ENCODE measurements around the gene CRYAA.
"Not testable (repeated sequence)": the region's sequence is repeated elsewhere in the genome, so short reads cannot be mapped to it uniquely, and the experiment has no call there.

Gene CRYAA, protein sequence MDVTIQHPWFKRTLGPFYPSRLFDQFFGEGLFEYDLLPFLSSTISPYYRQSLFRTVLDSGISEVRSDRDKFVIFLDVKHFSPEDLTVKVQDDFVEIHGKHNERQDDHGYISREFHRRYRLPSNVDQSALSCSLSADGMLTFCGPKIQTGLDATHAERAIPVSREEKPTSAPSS

DNA sequence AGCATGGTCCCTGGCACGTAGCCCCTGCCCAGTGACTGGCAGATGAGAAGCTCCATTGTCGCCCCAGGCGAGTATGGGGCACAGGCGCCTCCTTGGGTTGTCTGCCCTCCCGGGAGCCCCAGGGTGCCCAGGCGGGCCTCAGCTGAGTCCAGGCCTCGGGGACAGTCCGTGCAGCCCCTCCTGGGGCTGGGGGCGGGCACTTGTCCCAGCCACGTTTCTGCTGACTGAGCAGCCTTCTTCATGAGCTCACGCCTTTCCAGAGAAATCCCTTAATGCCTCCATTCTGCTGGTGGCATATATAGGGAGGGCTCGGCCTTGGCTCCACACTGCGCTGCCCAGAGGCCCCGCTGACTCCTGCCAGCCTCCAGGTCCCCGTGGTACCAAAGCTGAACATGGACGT is at the start of gene CRYAA:
Gene CRYAA (plus strand): TSS at position 301 of the 400 bp plus-strand sequence. CDS start 92 bp downstream, at position 393.
- not testable (repeated sequence) for H3K4me3 ChIP-seq (ENCODE audit: low read depth, low read length); DNase-seq (ENCODE audit: low read depth)

DNA sequence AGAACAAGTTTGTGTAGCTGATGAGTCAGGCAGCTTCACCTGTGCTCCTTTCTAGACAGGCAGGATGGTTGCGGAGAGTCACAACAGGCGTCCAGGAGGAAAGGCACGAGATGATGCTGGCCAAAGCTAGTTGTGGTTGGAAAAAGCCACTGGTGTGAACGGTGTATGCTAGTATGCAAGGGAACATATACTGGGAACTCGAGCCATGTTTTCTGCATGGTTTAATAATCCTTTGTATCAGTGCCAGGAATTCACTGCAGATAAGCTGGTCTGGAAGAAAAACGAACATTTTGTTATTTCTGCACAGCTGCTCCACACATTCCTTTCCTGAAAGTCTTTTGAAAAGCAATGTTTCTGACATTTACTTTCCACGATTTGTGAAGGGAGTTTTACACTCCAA is 38.7 kb upstream of the CRYAA start:
- not testable (repeated sequence) for H3K4me3 ChIP-seq (ENCODE audit: low read depth, low read length); DNase-seq (ENCODE audit: low read depth)

DNA sequence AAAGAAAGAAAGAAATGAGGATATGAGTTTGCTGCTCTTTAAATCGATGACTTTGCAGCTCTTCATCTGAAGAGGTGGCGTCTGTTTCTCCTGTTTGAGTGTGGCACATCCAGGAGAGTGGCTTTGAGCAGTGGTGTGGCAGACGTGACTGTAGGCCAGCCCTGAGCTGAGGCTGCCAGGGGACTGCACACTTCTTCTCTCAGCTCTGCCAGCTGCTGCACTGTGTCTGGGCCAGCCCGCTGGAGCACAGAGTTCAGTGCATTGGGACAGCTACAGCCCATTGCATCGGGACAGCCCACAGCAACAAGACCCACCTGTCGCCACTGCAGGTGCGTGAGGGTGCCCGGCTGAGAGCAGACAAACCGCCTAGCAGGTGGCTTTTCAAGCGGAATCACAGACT is 34.3 kb upstream of the CRYAA start:
- H3K4me3 ChIP-seq (ENCODE audit: low read depth, low read length); DNase-seq (ENCODE audit: low read depth): not testable (repeated sequence)

DNA sequence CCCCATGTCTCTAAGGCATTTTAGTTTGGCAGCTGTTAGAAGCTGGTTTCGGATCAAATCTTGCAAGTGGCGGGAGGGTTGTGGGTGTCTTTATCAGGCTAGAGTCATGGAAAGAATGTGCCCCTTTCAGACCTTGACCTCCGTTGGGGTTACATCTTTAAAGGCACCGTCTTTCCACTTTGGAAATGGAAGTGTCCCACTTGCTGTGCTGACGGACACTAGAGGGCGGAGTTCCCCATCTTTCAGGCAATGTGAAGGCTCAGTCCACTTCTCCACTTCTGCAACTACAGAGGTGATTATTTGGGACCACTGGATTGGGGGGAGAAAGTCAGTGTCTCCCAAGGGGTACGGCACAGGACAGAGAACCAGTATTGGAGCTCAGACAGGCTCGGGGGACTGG is 29.9 kb upstream of the CRYAA start:
- DNase-seq (ENCODE audit: low read depth); H3K4me3 ChIP-seq (ENCODE audit: low read depth, low read length): not testable (repeated sequence)

DNA sequence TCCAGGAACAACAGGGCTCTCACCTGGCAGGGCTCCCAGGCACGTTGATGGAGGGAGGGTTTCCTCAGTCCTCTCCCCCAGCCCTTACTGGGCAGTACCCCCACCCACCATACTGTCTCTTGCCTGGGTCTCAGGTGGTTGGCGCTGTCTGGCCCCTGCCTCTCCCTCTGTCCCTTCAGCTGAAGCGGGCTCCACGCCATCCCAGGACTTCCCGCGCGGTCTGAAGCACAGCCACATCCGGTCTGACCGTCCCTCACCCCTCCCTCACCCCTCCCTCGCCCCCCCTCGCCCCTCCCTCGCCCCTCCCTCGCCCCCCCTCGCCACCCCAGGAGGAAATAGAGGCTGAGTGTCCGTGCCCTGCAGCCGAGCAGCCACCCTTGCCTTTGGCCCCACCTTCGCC is 27.4 kb upstream of the CRYAA start:
- H3K4me3 ChIP-seq (ENCODE audit: low read depth, low read length); DNase-seq (ENCODE audit: low read depth): not testable (repeated sequence)

DNA sequence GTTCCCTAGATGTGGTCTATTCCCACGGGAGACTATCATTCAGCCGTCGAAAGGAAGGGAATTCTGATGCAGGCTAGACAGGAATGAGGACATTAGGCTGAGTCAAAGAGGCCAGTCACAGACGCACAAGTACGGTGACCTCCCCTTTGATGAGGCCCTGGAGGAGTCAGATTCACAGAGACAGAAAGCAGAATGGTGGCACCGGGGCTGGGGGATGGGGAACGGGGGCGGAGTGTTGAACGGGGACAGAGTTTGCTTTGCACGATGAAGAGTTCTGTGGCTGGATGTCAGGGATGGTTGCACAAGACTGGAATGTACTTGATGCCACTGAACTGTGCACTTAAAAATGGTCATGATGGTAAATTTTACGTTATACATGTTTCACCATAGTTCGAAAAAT is 22.2 kb upstream of the CRYAA start:
- not testable (repeated sequence) for H3K4me3 ChIP-seq (ENCODE audit: low read depth, low read length); DNase-seq (ENCODE audit: low read depth)

DNA sequence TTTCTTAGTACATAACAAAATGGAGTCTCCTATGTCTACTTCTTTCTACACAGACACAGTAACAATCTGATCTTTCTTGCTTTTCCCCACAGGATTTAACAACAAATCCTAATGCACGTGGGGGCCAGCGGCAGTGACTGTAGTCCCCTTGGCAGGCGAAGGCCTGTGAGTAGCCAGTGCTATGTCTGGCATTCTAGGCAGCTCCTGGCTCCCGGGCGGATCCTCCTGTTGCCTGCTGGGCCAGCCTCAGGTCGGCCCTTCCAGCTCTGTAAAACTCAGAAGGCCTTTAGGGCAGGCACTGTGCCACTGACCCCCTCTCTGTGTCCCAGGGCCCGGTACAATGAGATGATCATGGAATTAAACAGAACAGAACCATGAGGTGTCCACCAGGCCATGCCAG is 20.8 kb upstream of the CRYAA start:
- H3K4me3 ChIP-seq (ENCODE audit: low read depth, low read length); DNase-seq (ENCODE audit: low read depth): not testable (repeated sequence)

DNA sequence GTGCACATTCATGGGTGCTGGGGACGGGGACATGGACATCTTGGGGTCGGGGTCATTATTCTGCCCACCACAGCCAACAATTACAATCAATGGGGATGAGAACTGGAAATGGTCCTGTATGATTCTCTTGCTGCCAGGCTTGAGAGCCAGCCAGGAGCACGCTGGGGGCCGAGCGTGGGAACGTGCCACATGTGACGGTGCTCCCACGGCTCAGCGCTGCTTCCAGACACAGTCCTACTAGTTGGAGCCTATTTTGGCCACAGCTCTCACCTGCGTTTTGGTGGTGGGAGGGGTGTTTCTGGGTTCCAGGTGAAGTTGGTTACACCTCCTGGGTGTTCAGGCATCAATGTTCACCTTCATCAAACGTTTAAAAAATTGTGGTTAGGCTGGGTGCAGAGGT is 19.5 kb upstream of the CRYAA start:
- not testable (repeated sequence) for DNase-seq (ENCODE audit: low read depth)

DNA sequence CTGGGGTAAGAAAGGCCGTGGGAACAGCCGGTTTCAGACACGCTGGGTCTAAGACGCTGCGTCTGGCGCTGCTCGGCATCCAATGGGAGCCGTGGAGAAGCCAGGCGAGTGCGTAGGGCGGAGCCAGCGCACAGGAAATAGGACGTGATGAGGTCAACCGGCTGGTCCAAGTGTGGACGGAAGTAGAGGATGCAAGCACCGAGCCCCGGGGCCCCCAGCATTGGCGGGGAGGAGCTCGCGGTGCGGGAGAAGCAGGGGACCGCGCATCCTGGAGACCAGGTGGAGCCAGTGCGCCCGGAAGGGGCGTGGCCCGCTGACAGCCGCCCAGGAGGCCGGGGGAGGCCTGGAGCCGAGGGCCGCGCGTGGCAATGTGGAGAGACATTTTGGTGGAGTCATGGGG is 15.2 kb upstream of the CRYAA start:
- DNase-seq (ENCODE audit: low read depth); H3K4me3 ChIP-seq (ENCODE audit: low read depth, low read length): not testable (repeated sequence)

More for the DNA sequence above, 19.5 kb upstream of the CRYAA start:
- H3K4me3 ChIP-seq (ENCODE audit: low read depth, low read length): not testable (repeated sequence)

DNA sequence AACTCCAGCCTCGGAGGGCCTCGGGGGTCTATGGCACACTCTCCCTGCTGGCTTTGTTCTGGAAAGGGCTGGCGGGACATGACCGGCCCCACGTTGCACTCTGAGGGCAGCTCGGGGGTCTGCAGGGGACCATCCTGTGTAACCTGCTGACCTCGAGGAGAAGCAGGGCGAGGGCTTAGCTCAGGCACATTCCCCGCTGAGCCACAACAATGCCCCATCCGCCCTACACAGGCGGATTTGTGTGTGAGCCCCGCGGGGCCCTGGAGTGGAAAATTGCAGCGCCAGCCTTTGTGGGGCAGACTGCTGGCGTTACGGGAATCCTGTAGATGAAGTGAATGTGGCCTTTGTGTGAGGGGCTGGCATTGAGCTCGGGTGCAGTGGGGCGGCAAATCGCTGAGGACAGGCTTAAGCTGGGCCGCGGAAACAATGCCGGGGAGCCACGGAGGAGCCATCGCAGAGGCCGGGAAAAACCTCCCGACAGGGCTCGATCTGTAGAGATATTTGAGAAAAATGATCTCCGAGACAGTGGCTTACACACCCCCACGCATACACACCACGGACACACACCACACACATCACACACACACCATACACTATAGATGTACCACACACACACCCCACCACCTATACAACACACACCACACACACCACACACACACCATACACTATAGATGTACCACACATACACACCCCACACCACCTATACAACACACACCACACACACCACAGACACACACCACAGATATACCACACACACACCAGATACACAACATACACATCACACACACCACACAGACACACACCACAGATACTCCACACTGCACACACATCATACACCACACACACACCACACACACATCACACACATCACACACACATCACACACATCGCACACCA is 9.3 kb upstream of the CRYAA start:
- not testable (repeated sequence) for DNase-seq (ENCODE audit: low read depth); H3K4me3 ChIP-seq (ENCODE audit: low read depth, low read length)

DNA sequence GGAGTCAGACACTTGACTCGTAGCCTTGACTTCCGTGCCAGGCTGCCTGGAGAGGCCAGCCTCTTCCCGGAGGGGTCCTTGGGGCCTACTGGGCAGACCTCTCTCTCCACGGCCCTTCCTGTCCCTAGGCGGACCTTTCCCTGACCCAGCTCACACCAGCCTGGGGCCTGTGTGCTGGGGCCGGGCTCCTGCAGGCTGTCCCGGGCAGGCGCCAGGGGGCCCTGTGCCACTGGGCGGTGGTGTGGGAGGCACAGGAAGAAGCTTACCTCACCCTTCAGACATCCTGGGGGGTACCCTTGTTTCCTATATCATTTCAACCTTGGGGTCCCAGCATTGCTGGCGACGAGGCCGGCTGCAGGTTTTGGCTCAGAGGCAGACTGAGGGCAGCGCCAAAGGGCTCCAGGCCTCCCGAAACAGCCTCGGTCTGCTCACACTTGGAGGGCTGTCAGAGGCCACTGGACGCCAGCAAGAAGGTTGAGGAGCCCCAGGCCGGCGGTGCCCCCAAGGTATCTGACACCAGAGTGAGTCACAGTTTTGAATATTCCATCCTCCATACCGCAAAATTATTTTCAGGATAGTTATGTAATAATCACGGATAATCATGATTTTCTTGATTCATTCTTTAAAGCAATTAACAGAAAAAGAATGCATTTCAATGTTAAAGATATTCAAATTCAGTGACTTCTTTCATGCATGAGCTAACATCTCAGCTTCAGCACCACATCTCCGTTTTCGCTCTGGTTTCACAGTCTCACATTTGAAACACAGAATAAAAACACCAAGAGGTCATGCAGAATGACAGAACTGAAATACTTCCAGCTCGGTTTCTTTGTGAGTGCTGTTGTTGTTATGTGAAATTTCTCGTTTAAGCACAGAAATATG is 6.7 kb upstream of the CRYAA start:
- DNase-seq (ENCODE audit: low read depth); H3K4me3 ChIP-seq (ENCODE audit: low read depth, low read length): not testable (repeated sequence)

DNA sequence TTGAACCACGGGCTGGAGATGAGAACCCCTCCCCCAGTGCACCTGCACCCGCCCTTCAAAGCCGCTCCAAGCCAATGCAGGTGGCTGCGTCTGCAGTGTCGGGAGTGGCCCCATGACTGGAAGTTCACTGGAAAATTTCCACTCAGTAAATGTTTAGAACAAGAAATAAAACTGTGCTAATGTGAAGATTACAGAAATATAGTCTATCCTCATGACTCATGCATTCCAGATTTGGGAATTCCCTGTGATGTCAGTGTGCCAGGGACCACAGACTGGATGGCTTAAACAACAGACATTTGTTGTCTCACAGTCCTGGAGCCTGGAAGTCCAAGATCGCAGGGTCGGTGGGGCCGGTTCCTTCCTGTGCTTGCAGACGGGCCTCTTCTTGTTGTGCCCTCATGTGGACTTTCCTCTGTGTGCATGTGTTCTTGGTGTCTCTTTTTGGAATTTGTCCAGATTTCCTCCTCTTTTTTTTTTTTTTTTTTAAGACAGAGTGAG is 6.1 kb upstream of the CRYAA start:
- not testable (repeated sequence) for DNase-seq (ENCODE audit: low read depth)

DNA sequence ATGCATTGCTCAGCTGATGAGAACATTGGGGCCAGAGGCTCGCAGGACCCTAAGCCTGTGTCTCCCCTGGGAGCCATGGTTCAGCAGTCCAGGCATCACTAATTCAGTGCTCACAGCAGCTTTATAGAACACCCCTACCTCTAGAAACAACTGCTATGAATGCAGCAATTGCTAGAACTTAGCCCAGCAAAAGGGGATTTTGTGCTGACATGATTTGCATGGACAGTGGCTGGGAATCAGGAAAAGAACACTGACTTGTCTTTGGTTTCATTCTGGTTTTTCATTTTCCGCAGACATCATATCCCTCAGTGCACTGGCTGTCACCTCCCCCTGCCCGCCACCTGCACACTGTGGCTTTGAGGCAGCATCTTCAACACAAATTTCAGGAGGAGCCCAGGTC is 4.0 kb upstream of the CRYAA start:
- DNase-seq (ENCODE audit: low read depth); H3K4me3 ChIP-seq (ENCODE audit: low read depth, low read length): not testable (repeated sequence)

More for the DNA sequence above, 6.1 kb upstream of the CRYAA start:
- not testable (repeated sequence) for H3K4me3 ChIP-seq (ENCODE audit: low read depth, low read length)

DNA sequence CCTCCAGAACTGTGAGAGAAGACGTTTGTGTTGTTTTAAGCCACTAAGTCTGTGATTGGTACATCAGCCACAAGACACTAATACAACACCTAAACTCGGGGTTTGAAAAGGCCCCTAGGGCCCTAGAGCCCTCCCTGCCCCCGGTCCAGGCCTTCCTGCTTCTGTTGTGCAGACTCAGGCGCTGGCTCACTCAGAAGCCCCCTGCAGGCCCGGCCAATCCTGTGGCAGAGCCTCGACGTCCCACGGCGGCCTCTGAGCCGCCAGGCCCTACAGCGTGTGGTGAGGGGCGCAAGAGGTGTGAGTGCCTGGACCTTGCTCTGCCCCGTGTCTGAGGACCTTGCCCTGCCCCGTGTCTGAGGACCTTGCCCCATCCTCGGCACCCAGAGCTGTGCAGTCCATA is 3.1 kb upstream of the CRYAA start:
- not testable (repeated sequence) for H3K4me3 ChIP-seq (ENCODE audit: low read depth, low read length); DNase-seq (ENCODE audit: low read depth)

DNA sequence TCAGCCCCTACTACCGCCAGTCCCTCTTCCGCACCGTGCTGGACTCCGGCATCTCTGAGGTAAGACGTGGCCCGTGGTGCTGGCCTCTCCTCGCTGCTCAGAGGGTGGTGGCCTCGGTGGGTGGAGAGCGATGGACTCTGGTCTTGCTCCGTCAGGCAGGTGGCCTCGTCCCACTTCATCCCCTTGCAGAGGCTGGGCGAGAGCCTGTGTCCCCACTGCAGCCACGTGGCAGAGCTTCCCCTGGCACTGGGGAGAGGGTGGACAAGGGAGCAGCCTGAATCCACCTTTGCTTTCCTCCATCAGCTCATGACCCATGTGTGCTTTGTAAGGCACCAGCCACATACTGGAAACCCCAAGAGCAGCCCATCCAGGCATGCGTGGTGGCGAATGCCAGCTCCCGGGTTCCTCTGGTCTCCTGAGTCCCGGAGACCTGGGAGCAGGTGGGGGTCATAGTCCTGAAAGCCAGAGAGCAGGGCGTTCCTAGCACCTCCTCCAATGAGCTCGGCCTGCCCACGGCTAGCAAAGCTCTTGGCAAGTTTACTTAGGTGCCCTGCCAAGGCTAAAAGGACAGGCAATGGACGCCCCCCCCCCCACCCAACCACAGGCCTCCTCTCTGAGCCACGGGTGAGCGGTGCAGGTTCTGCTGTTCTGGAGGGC is 550 bp downstream of the CRYAA start:
- H3K4me3 ChIP-seq (ENCODE audit: low read depth, low read length); DNase-seq (ENCODE audit: low read depth): not testable (repeated sequence)

DNA sequence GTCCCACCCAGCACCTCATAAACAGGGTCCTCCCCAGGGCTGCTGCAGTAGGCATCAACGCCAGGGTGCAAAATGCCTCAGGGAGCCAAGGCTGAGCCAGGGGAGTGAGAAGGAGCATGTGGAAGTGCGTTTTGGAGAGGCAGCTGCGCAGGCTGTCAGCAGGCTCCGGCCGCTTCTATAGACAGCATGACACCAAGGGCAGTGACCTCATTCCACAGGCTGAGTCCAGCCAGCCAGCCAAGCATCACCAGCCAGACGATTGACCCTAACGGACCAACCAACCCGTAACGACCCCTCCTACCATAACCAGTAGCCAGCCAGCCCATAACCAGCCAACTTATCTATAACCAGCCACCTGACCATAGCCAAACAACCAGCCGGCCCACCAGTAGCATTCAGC is 1.1 kb downstream of the CRYAA start:
- H3K4me3 ChIP-seq (ENCODE audit: low read depth, low read length); DNase-seq (ENCODE audit: low read depth): not testable (repeated sequence)

DNA sequence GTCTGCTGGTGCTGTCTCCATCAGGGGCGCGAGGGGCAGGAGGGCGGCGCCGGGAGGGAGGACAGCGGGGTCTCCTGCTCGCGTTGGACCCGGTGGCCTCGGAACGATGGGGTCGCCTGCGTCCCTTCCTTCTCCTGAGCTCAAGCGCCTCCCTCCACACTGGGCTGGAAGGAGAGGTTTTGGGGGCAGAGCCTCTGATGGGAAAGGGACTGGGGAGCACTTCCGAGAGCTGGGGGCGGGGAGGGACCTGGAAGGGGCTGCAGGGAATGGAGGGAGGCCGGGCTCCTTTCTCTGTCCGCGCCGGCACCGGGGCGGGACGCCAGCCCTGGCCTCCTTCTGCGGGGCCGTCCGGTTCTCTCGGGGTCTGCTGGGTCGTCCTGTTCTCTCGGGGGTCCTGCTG is 4.0 kb downstream of the CRYAA start:
- H3K4me3 ChIP-seq (ENCODE audit: low read depth, low read length); DNase-seq (ENCODE audit: low read depth): not testable (repeated sequence)

DNA sequence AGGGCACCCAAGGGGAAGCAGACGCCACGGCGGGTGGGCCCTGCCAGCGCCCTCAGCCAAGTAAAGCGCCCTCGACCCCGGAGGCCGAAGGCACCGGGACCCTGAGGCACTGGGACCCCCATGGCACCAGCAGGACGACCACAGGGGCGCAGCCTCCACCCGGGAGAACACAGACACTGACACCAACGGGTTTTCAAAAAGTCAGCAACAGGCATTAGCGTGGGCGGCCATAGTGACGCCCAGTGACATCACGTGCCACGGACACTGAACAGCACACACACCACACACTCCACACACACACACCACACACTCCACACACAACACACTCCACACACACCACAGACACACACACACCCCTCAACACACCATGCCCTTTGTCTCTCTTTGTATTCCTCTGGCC is 4.6 kb downstream of the CRYAA start:
- H3K4me3 ChIP-seq (ENCODE audit: low read depth, low read length); DNase-seq (ENCODE audit: low read depth): not testable (repeated sequence)

DNA sequence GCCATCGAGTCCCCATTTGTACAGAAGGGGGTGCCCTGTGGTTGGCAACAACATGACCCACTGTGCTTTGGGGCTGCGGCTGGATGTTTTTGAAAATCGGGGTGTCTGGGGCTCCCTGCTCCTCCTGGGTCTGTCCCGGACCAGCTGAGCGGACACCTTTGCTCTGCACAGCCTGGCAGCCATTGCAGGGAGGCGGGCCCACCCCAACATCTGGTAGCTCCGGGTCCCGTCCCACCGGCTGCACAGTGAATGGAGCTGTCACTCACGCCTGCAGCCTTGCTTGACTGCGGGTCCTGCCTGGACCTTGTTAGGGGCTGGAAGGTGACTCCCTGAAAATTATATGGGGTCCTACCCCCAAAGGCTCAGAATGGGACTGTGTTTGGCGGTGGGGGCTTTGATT is 5.1 kb downstream of the CRYAA start:
- H3K4me3 ChIP-seq (ENCODE audit: low read depth, low read length); DNase-seq (ENCODE audit: low read depth): not testable (repeated sequence)
